ENCODE results near the gene ABCC1. TPM values are rescaled to one million over a fixed set of nuclear protein-coding genes. Genes with fewer than 3 reads are reported as not detected.

Gene ABCC1
- total RNA-seq, 1 experiment from 2014 or later = 46.3 TPM

- H3K4me3 Mint-ChIP-seq (ENCODE audit: low read depth, unreplicated experiment) = no peak overlapping the region
- H3K27me3 Mint-ChIP-seq (ENCODE audit: unreplicated experiment) = no peaks in the 10 kb centered on the region
- no peak for DNase-seq
- no peaks in the 10 kb centered on the region for H3K4me1 Mint-ChIP-seq (ENCODE audit: low read depth, unreplicated experiment)
- intact Hi-C loops (cut with micrococcal nuclease; ENCODE audit: unreplicated experiment) = no loop called here
- H3K36me3 Mint-ChIP-seq (ENCODE audit: insufficient read depth, unreplicated experiment) = peaks cover 6% of the 10 kb centered on the region
- CTCF ChIA-PET = no interaction called here
- TF ChIP-seq CTCF (IDR thresholded peaks at IDR 0.05; ENCODE audit: unreplicated experiment) = no peak
- H3K9me3 Mint-ChIP-seq (ENCODE audit: low read depth, unreplicated experiment) = peaks cover 18% of the 10 kb centered on the region
- BruUV-seq (replicated peaks) = no TSS peak
- no peak overlapping the region for H3K27ac Mint-ChIP-seq (ENCODE audit: unreplicated experiment)
Measured at GRCh38 chr16:15974057-15974456, 24.6 kb downstream of the ABCC1 start.

- TF ChIP-seq CTCF (IDR thresholded peaks at IDR 0.05; ENCODE audit: unreplicated experiment) = no peak
- BruUV-seq (replicated peaks) = no TSS peak
- no peaks in the 10 kb centered on the region for H3K27me3 Mint-ChIP-seq (ENCODE audit: unreplicated experiment)
- H3K4me3 Mint-ChIP-seq (ENCODE audit: low read depth, unreplicated experiment) = no peak overlapping the region
- CTCF ChIA-PET = no interaction called here
- intact Hi-C loops (cut with micrococcal nuclease; ENCODE audit: unreplicated experiment) = no loop called here
- H3K27ac Mint-ChIP-seq (ENCODE audit: unreplicated experiment) = no peak overlapping the region
- H3K36me3 Mint-ChIP-seq (ENCODE audit: insufficient read depth, unreplicated experiment) = peaks cover 6% of the 10 kb centered on the region
- DNase-seq = no peak
- peaks cover 24% of the 10 kb centered on the region for H3K9me3 Mint-ChIP-seq (ENCODE audit: low read depth, unreplicated experiment)
- H3K4me1 Mint-ChIP-seq (ENCODE audit: low read depth, unreplicated experiment) = no peaks in the 10 kb centered on the region
Measured at GRCh38 chr16:15975172-15975571, 25.8 kb downstream of the ABCC1 start.

GRCh38 chr16:15976225-15976812 is 26.9 kb downstream of the ABCC1 start:
- TF ChIP-seq CTCF (IDR thresholded peaks at IDR 0.05; ENCODE audit: unreplicated experiment) = no peak
- no peaks in the 10 kb centered on the region for H3K4me1 Mint-ChIP-seq (ENCODE audit: low read depth, unreplicated experiment)
- H3K9me3 Mint-ChIP-seq (ENCODE audit: low read depth, unreplicated experiment) = peaks cover 21% of the 10 kb centered on the region
- intact Hi-C loops (cut with micrococcal nuclease; ENCODE audit: unreplicated experiment) = no loop called here
- CTCF ChIA-PET = interaction anchor here (0.6 kb wide), 1 partner anchor 152 kb away, joined by 5 read pairs; no protein-coding TSS in a partner anchor
- no peaks in the 10 kb centered on the region for H3K27me3 Mint-ChIP-seq (ENCODE audit: unreplicated experiment)
- DNase-seq = no peak
- H3K36me3 Mint-ChIP-seq (ENCODE audit: insufficient read depth, unreplicated experiment) = peaks cover 6% of the 10 kb centered on the region
- no TSS peak for BruUV-seq (replicated peaks)
- no peak overlapping the region for H3K4me3 Mint-ChIP-seq (ENCODE audit: low read depth, unreplicated experiment)
- no peak overlapping the region for H3K27ac Mint-ChIP-seq (ENCODE audit: unreplicated experiment)

GRCh38 chr16:15976929-15977637 is 27.7 kb downstream of the ABCC1 start:
- no peak for DNase-seq
- Mint-ChIP-seq H3K27ac (ENCODE audit: unreplicated experiment) (no peak overlapping the region), H3K36me3 (ENCODE audit: insufficient read depth, unreplicated experiment) (peaks cover 6% of the 10 kb centered on the region), H3K4me1 (ENCODE audit: low read depth, unreplicated experiment) (no peaks in the 10 kb centered on the region), H3K27me3 (ENCODE audit: unreplicated experiment) (no peaks in the 10 kb centered on the region), H3K9me3 (ENCODE audit: low read depth, unreplicated experiment) (peaks cover 21% of the 10 kb centered on the region), H3K4me3 (ENCODE audit: low read depth, unreplicated experiment) (no peak overlapping the region)
- no peak for TF ChIP-seq CTCF (IDR thresholded peaks at IDR 0.05; ENCODE audit: unreplicated experiment)
- BruUV-seq (replicated peaks) = no TSS peak
- intact Hi-C loops (cut with micrococcal nuclease; ENCODE audit: unreplicated experiment) = no loop called here
- CTCF ChIA-PET = no interaction called here

Data from Calu3 (cell line).